Measurements from ENCODE around the gene PCDHA1. TPM values are rescaled to one million over a fixed set of nuclear protein-coding genes. Genes with fewer than 3 reads are reported as not detected.

The PCDHA1 gene
- total RNA-seq, 1 experiment from 2014 or later = 0.45 TPM

DNA sequence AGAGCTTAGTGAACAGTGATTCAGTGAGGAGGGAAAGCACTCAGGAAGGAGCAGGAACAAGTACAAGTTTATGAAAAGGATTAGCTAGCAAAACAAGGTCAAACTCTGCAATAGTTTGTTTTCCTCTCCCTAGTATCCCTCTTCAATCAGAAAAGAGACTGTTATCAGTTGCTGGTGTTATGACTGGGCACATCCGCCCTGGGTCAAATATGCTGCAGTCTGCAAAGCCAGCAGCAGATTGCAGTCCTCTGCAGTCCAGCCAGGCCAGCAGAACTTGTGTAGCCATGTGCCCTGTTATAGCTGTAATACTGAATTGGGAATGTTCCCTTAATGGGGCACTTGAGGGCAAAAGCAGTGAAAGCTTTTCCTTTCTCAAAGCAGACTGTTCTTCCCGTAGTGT, 192.3 kb downstream of the PCDHA1 start:
- no TSS peak for BruUV-seq (replicated peaks)
- no peak for DNase-seq (ENCODE audit: low spot score)
- no peak for TF ChIP-seq EZH2 (IDR thresholded peaks at IDR 0.05; ENCODE audit: borderline replicate concordance, low read depth, low read length, poor library complexity, severe bottlenecking)
- TF ChIP-seq, protein P1, sequence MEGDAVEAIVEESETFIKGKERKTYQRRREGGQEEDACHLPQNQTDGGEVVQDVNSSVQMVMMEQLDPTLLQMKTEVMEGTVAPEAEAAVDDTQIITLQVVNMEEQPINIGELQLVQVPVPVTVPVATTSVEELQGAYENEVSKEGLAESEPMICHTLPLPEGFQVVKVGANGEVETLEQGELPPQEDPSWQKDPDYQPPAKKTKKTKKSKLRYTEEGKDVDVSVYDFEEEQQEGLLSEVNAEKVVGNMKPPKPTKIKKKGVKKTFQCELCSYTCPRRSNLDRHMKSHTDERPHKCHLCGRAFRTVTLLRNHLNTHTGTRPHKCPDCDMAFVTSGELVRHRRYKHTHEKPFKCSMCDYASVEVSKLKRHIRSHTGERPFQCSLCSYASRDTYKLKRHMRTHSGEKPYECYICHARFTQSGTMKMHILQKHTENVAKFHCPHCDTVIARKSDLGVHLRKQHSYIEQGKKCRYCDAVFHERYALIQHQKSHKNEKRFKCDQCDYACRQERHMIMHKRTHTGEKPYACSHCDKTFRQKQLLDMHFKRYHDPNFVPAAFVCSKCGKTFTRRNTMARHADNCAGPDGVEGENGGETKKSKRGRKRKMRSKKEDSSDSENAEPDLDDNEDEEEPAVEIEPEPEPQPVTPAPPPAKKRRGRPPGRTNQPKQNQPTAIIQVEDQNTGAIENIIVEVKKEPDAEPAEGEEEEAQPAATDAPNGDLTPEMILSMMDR (conservative IDR thresholded peaks at IDR 0.05; ENCODE audit: low read depth, low read length) = no peak
- no peaks in the 10 kb centered on the region for H3K9me3 ChIP-seq (ENCODE audit: low read depth, low read length, poor library complexity, severe bottlenecking)
- H3K4me3 ChIP-seq (ENCODE audit: low read depth, low read length, poor library complexity, severe bottlenecking) = no peak overlapping the region
- intact Hi-C loops (cut with micrococcal nuclease; ENCODE audit: unreplicated experiment) = no loop called here
- H3K27me3 ChIP-seq (replicated peaks; ENCODE audit: insufficient read depth, low read depth, low read length, poor library complexity) = no peaks in the 10 kb centered on the region
- peaks cover 46% of the 10 kb centered on the region for H3K4me1 ChIP-seq (ENCODE audit: insufficient read depth, low read length, poor library complexity, severe bottlenecking)
- H3K36me3 ChIP-seq (ENCODE audit: insufficient read depth, low read length, poor library complexity, severe bottlenecking) = peaks cover 3% of the 10 kb centered on the region
- ChIA-PET POLR2A (ENCODE audit: low non-redundant PET) (no interaction called here), CTCF (no interaction called here)
- H3K27ac ChIP-seq (ENCODE audit: low read depth, low read length, poor library complexity, severe bottlenecking) = peak overlapping the region; percentile 83

DNA sequence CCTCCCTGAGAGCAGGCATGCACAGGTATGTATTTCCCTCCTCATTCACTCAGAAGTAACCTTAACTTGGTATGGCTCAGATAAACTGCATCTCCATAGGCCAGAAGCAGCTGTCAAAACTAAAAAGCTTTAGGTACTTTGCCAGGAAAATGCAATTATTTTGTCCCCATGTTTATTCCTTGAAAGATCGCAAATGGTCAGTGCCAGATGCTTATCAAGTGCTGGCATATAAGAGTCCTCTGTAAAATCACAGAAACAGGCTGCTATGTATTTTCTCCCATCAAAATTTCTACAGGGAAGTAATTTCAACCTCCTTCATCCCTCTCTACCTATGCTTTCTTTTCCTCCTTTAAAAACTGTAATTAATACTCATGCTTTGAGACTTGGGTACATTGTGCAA, 193.0 kb downstream of the PCDHA1 start:
- TF ChIP-seq EZH2 (IDR thresholded peaks at IDR 0.05; ENCODE audit: borderline replicate concordance, low read depth, low read length, poor library complexity, severe bottlenecking) = no peak
- TF ChIP-seq, protein P1 (conservative IDR thresholded peaks at IDR 0.05; ENCODE audit: low read depth, low read length) = no peak
- Histone ChIP-seq H3K9me3 (ENCODE audit: low read depth, low read length, poor library complexity, severe bottlenecking) (no peaks in the 10 kb centered on the region), H3K36me3 (ENCODE audit: insufficient read depth, low read length, poor library complexity, severe bottlenecking) (peaks cover 3% of the 10 kb centered on the region), H3K27me3 (replicated peaks; ENCODE audit: insufficient read depth, low read depth, low read length, poor library complexity) (no peaks in the 10 kb centered on the region), H3K4me1 (ENCODE audit: insufficient read depth, low read length, poor library complexity, severe bottlenecking) (peaks cover 42% of the 10 kb centered on the region), H3K4me3 (ENCODE audit: low read depth, low read length, poor library complexity, severe bottlenecking) (no peak overlapping the region), H3K27ac (ENCODE audit: low read depth, low read length, poor library complexity, severe bottlenecking) (peak overlapping the region; percentile 83)
- intact Hi-C loops (cut with micrococcal nuclease; ENCODE audit: unreplicated experiment) = no loop called here
- POLR2A ChIA-PET (ENCODE audit: low non-redundant PET) = no interaction called here
- no peak for DNase-seq (ENCODE audit: low spot score)
- BruUV-seq (replicated peaks) = no TSS peak
- CTCF ChIA-PET = no interaction called here

DNA sequence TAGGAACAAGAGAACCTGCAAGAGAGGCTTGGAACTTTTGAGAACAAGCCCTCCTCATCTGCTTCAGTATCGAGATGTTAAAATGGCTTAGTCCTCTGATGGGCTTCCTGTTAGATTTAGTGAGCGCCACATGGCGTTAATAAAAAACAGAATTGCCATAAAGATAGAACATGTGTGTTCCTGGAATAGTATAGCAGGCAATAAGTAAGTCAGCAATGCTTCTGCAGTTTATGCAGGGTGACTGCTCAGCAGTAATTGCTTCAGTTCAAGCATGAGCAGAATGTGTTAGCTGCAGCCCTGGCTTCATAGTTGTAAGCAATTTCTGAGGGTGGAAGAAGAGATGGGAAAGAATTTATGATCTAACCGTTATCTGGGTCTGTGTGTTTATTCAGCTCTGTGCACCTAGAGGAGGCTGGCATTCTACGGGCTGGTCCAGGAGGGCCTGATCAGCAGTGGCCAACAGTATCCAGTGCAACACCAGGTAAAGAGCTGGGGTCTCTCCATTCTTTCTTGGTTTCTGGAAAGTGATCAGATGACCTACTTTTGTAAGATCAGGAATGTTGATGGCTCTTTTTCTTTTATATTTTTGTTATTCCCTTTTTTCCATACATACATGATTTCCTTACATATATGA, 196.3 kb downstream of the PCDHA1 start:
- ChIA-PET POLR2A (ENCODE audit: low non-redundant PET) (no interaction called here), CTCF (no interaction called here)
- no peaks in the 10 kb centered on the region for H3K9me3 ChIP-seq (ENCODE audit: low read depth, low read length, poor library complexity, severe bottlenecking)
- DNase-seq (ENCODE audit: low spot score) = no peak
- H3K4me3 ChIP-seq (ENCODE audit: low read depth, low read length, poor library complexity, severe bottlenecking) = no peak overlapping the region
- BruUV-seq (replicated peaks) = no TSS peak
- TF ChIP-seq EZH2 (IDR thresholded peaks at IDR 0.05; ENCODE audit: borderline replicate concordance, low read depth, low read length, poor library complexity, severe bottlenecking) = no peak
- TF ChIP-seq, protein P1 (conservative IDR thresholded peaks at IDR 0.05; ENCODE audit: low read depth, low read length) = no peak
- no peaks in the 10 kb centered on the region for H3K27me3 ChIP-seq (replicated peaks; ENCODE audit: insufficient read depth, low read depth, low read length, poor library complexity)
- intact Hi-C loops (cut with micrococcal nuclease; ENCODE audit: unreplicated experiment) = no loop called here
- no peak overlapping the region for H3K27ac ChIP-seq (ENCODE audit: low read depth, low read length, poor library complexity, severe bottlenecking)
- peaks cover 3% of the 10 kb centered on the region for H3K36me3 ChIP-seq (ENCODE audit: insufficient read depth, low read length, poor library complexity, severe bottlenecking)
- peaks cover 46% of the 10 kb centered on the region for H3K4me1 ChIP-seq (ENCODE audit: insufficient read depth, low read length, poor library complexity, severe bottlenecking)

Data from A673 (cell line).